H1 (cell line): Measurements from ENCODE around the gene RUVBL2. TPM values are rescaled to one million over a fixed set of nuclear protein-coding genes. Genes with fewer than 3 reads are reported as not detected.

Experiments
- CTCF ChIA-PET: fragments of 300-600 bp; sonication (Branson Sonifier 250); formaldehyde crosslinking; loops from one replicate; lab custom pipeline; 2021; ENCODE audit not compliant: partially characterized antibody; lab: Charles Lee
- POLR2A ChIA-PET: fragments of 300-600 bp; sonication (Branson Sonifier 250); formaldehyde crosslinking; loops from one replicate; lab custom pipeline; 2021; ENCODE audit warnings: inconsistent platforms; ENCODE audit not compliant: partially characterized antibody; lab: Charles Lee
- DNase-seq, 2 experiments: peaks; one replicate each; pipeline versions ENCODE4 v3.0.0 to v3.0.0-alpha.2; 2010 to 2022; ENCODE audit warnings: low spot score in 2 of 2, low read depth in 1 of 2, mixed read lengths in 1 of 2
- FAIRE-seq: peaks from 2 replicates; lab custom pipeline; 2011; peaks lifted over from hg19 to GRCh38; lab: Jason Lieb, UNC
- H2AFZ ChIP-seq: 2 replicates; pipeline ENCODE4 v1.8.1; 2012; ENCODE audit warnings: low read length, inconsistent platforms
- H2AK5ac ChIP-seq: 2 replicates; pipeline ENCODE4 v1.6.1; 2013; ENCODE audit warnings: low read depth, low read length
- H2BK120ac ChIP-seq: replicated peaks from 2 replicates; pipeline ENCODE3; 2013; ENCODE audit warnings: low read depth, low read length, inconsistent platforms
- H2BK12ac ChIP-seq: 2 replicates; pipeline ENCODE4 v1.6.1; 2013; ENCODE audit warnings: low read depth, low read length
- H2BK15ac ChIP-seq: 2 replicates; pipeline ENCODE4 v1.6.1; 2013; ENCODE audit warnings: low read length
- H2BK20ac ChIP-seq: 2 replicates; pipeline ENCODE4 v1.6.1; 2013; ENCODE audit warnings: low read length
- H2BK5ac ChIP-seq: 2 replicates; pipeline ENCODE4 v1.6.1; 2013; ENCODE audit warnings: low read depth, low read length
- H3K14ac ChIP-seq: 2 replicates; pipeline ENCODE4 v1.6.1; 2013; ENCODE audit warnings: inconsistent platforms; ENCODE audit not compliant: insufficient read length
- H3K18ac ChIP-seq: 2 replicates; pipeline ENCODE4 v1.6.1; 2013; ENCODE audit warnings: low read length; ENCODE audit errors: extremely low read depth
- H3K23ac ChIP-seq: 2 replicates; pipeline ENCODE4 v1.6.1; 2013; ENCODE audit warnings: inconsistent platforms; ENCODE audit not compliant: insufficient read length
- H3K23me2 ChIP-seq: 2 replicates; pipeline ENCODE4 v1.6.1; 2013; ENCODE audit warnings: low read depth, low read length
- H3K27ac ChIP-seq: 2 replicates; pipeline ENCODE4 v1.6.1; 2011; ENCODE audit warnings: low read depth, low read length, inconsistent platforms
- H3K27me3 ChIP-seq, 4 experiments: replicated peaks in 1 of 4; 1 replicate in 1 of 4; 2 replicates in 3 of 4; pipeline versions ENCODE4 v1.6.1 to v1.8.1; 2011 to 2013; ENCODE audit warnings: low read length in 3 of 4, mild to moderate bottlenecking in 3 of 4, inconsistent platforms in 2 of 4, mixed read lengths in 2 of 4, moderate library complexity in 1 of 4; ENCODE audit not compliant: control insufficient read depth in 3 of 4, insufficient read depth in 3 of 4; ENCODE audit errors: extremely low read depth in 1 of 4
- H3K36me3 ChIP-seq, 4 experiments: 2 replicates each; pipeline versions ENCODE4 v1.6.1 to v1.8.1; 2011 to 2013; ENCODE audit warnings: mild to moderate bottlenecking in 4 of 4, low read length in 3 of 4, moderate library complexity in 2 of 4, control low read depth in 1 of 4, inconsistent platforms in 1 of 4; ENCODE audit not compliant: insufficient read depth in 4 of 4, control insufficient read depth in 2 of 4
- H3K4ac ChIP-seq: replicated peaks from 2 replicates; pipeline ENCODE3; 2013; ENCODE audit warnings: low read length, low read depth, mixed read lengths, inconsistent platforms; ENCODE audit not compliant: insufficient read length
- H3K4me1 ChIP-seq, 4 experiments: replicated peaks in 1 of 4; 1 replicate in 1 of 4; 2 replicates in 3 of 4; pipeline versions ENCODE4 v1.6.1 to v1.8.1; 2011 to 2013; ENCODE audit warnings: low read length in 3 of 4, inconsistent platforms in 2 of 4, mixed read lengths in 1 of 4; ENCODE audit not compliant: insufficient read depth in 4 of 4, control insufficient read depth in 3 of 4
- H3K4me2 ChIP-seq, 2 experiments: 2 replicates each; pipeline versions ENCODE4 v1.6.1 to v1.8.1; 2011 to 2013; ENCODE audit warnings: low read depth in 2 of 2, low read length in 2 of 2, control low read depth in 1 of 2, inconsistent platforms in 1 of 2, mild to moderate bottlenecking in 1 of 2; ENCODE audit not compliant: insufficient read depth in 1 of 2
- H3K4me3 ChIP-seq, 4 experiments: fragments of 200-600, 300-600 bp in 1 of 4; sonication (generic), shearing (Covaris generic), sonication (Bioruptor Twin) in 1 of 4; 2 replicates each; pipeline versions ENCODE4 v1.5.1 to v1.8.1; 2011 to 2016; ENCODE audit warnings: low read length in 4 of 4, low read depth in 3 of 4, control low read depth in 2 of 4, inconsistent platforms in 2 of 4, mild to moderate bottlenecking in 2 of 4, mixed read lengths in 1 of 4, moderate library complexity in 1 of 4; ENCODE audit not compliant: insufficient read depth in 2 of 4; ENCODE audit errors: extremely low read depth in 1 of 4
- H3K56ac ChIP-seq: replicated peaks from 2 replicates; pipeline ENCODE3; 2013; ENCODE audit warnings: low read depth, mild to moderate bottlenecking, mixed read lengths, low read length, inconsistent platforms; ENCODE audit not compliant: insufficient read length
- H3K79me1 ChIP-seq: 2 replicates; pipeline ENCODE4 v1.6.1; 2013; ENCODE audit warnings: low read depth, low read length, control low read depth
- H3K79me2 ChIP-seq, 2 experiments: 2 replicates each; pipeline versions ENCODE4 v1.6.1 to v1.8.1; 2012 to 2013; ENCODE audit warnings: low read length in 2 of 2, mild to moderate bottlenecking in 2 of 2, inconsistent platforms in 1 of 2; ENCODE audit not compliant: insufficient read depth in 2 of 2, control insufficient read depth in 1 of 2
- H3K9ac ChIP-seq, 4 experiments: replicated peaks in 1 of 4; 1 replicate in 1 of 4; 2 replicates in 3 of 4; pipeline versions ENCODE4 v1.6.1 to v1.8.1; 2011 to 2013; ENCODE audit warnings: low read depth in 3 of 4, low read length in 3 of 4, control low read depth in 2 of 4, mild to moderate bottlenecking in 2 of 4, moderate library complexity in 2 of 4, inconsistent platforms in 1 of 4; ENCODE audit errors: extremely low read depth in 1 of 4
- H3K9me3 ChIP-seq, 2 experiments: 2 replicates each; pipeline versions ENCODE4 v1.6.1 to v1.8.1; 2012 to 2013; ENCODE audit warnings: mild to moderate bottlenecking in 2 of 2, moderate library complexity in 2 of 2, control low read depth in 1 of 2, inconsistent platforms in 1 of 2, low read depth in 1 of 2, low read length in 1 of 2, mixed read lengths in 1 of 2; ENCODE audit not compliant: insufficient read depth in 2 of 2
- H4K20me1 ChIP-seq, 2 experiments: replicated peaks in 1 of 2; 2 replicates each; pipeline versions ENCODE3 to v1.8.1; 2011 to 2013; ENCODE audit warnings: inconsistent platforms in 2 of 2, low read length in 2 of 2, mild to moderate bottlenecking in 1 of 2; ENCODE audit not compliant: insufficient read depth in 2 of 2, control insufficient read depth in 1 of 2
- H4K5ac ChIP-seq: 2 replicates; pipeline ENCODE4 v1.6.1; 2013; ENCODE audit warnings: low read length, low read depth, mixed read lengths, inconsistent platforms; ENCODE audit not compliant: insufficient read length
- H4K8ac ChIP-seq: 2 replicates; pipeline ENCODE4 v1.8.0; 2013; ENCODE audit warnings: mild to moderate bottlenecking, moderate library complexity, low read length, inconsistent platforms; ENCODE audit not compliant: insufficient read depth; ENCODE audit errors: extremely low read depth
- H4K91ac ChIP-seq: replicated peaks from 2 replicates; pipeline ENCODE3; 2013; ENCODE audit warnings: low read length, mixed read lengths, inconsistent platforms; ENCODE audit not compliant: insufficient read length
- CTCF ChIP-seq, 3 experiments: IDR thresholded peaks; 1 replicate in 2 of 3; 2 replicates in 1 of 3; pipeline versions ENCODE4 v1.5.1 to v1.6.1; 2011; ENCODE audit warnings: low read length in 3 of 3, mild to moderate bottlenecking in 3 of 3, inconsistent platforms in 2 of 3, low read depth in 1 of 3, moderate library complexity in 1 of 3; ENCODE audit not compliant: insufficient read depth in 1 of 3; ENCODE audit errors: control extremely low read depth in 1 of 3
- GABPA ChIP-seq: IDR thresholded peaks from 2 replicates; pipeline ENCODE4 v1.6.1; 2011; ENCODE audit warnings: mild to moderate bottlenecking, low read length, moderate library complexity, borderline replicate concordance; ENCODE audit not compliant: insufficient read depth
- JUND ChIP-seq: IDR thresholded peaks from 2 replicates; pipeline ENCODE4 v1.6.1; 2011; ENCODE audit warnings: mild to moderate bottlenecking, improper control_type of control experiment, low read length
- KDM4A ChIP-seq: IDR thresholded peaks from one replicate; pipeline ENCODE4 v1.7.1; 2012; ENCODE audit warnings: low read depth, mild to moderate bottlenecking, moderate library complexity, low read length, inconsistent platforms; ENCODE audit not compliant: severe bottlenecking
- NANOG ChIP-seq: IDR thresholded peaks from 2 replicates; pipeline ENCODE4 v1.6.1; 2011; ENCODE audit warnings: low read length, low read depth, mild to moderate bottlenecking, inconsistent platforms; ENCODE audit not compliant: insufficient read depth, poor library complexity, severe bottlenecking
- NRF1 ChIP-seq: IDR thresholded peaks from 2 replicates; pipeline ENCODE4 v1.6.1; 2011; ENCODE audit warnings: mild to moderate bottlenecking, low read depth, low read length, improper control_type of control experiment
- PHF8 ChIP-seq: fragments of 200-600 bp; sonication (generic); conservative IDR thresholded peaks from 2 replicates; pipeline ENCODE4 v1.7.1; 2012; ENCODE audit warnings: low read depth, mild to moderate bottlenecking, inconsistent platforms, low read length, moderate library complexity
- POLR2AphosphoS5 ChIP-seq: IDR thresholded peaks from 2 replicates; pipeline ENCODE4 v1.6.1; 2011; ENCODE audit warnings: low read depth, low read length
- RXRA ChIP-seq: IDR thresholded peaks from 2 replicates; pipeline ENCODE4 v1.6.1; 2011; ENCODE audit warnings: low read depth, mild to moderate bottlenecking, low read length, moderate library complexity; ENCODE audit not compliant: insufficient read depth
- TBP ChIP-seq: IDR thresholded peaks from 2 replicates; pipeline ENCODE4 v1.6.1; 2011; ENCODE audit warnings: low read depth, low read length, improper control_type of control experiment
- TEAD4 ChIP-seq: IDR thresholded peaks from 2 replicates; pipeline ENCODE4 v1.6.1; 2012; ENCODE audit warnings: low read depth, low read length, inconsistent platforms, mixed read lengths
- WGBS, 2 experiments: shearing (Covaris generic) in 1 of 2; methylation state at CpG; one replicate each; pipeline versions ENCODE4 v1.1.6 to v1.1.7; 2013 to 2015; ENCODE audit warnings: low lambda C conversion rate in 2 of 2, mixed read lengths in 2 of 2, inconsistent platforms in 1 of 2, low coverage in 1 of 2, missing lambda C conversion rate in 1 of 2; ENCODE audit not compliant: insufficient replicate concordance in 2 of 2, insufficient coverage in 1 of 2, insufficient read length in 1 of 2; ENCODE audit errors: extremely low coverage in 1 of 2, missing lambda C conversion rate in 1 of 2; 5-methylcytosine and 5-hydroxymethylcytosine counted together
- polyA plus RNA-seq, 7 experiments: library from polyadenylated mRNA; depleted of rRNA in 3 of 7; stranded (reverse) in 5 of 7; unstranded in 2 of 7; fragments of >200 nt in 5 of 7; fragments of 200-250 nt in 2 of 7; gene quantifications; 1 replicate in 5 of 7; 2 replicates in 1 of 7; 4 replicates in 1 of 7; pipeline versions ENCODE4 v1.2.1 to v1.2.3, GENCODE V29; 2011 to 2013; ENCODE audit warnings: missing spikeins in 2 of 7, mixed read lengths in 2 of 7
- total RNA-seq: library from RNA; stranded (reverse); fragmentation: NEBNext Ultra II Directional; extraction: Animal tissue kit (Norgen Biotek cat#: 25700); gene quantifications from 2 replicates; pipeline ENCODE4 v1.2.1, GENCODE V29; 2021

The RUVBL2 gene
- total and polyA plus RNA-seq, 2 of the 8 experiments (the other 6 are each of a cell fraction or from before 2014, with no cell fraction given): 152 to 247 TPM

GRCh38 chr19:48953141-48953540 is 40.5 kb upstream of the RUVBL2 start:
- no peak overlapping the region for H3K27ac ChIP-seq
- no peak overlapping the region for H3K23ac ChIP-seq
- H3K4me3 ChIP-seq: no peak overlapping the region
- POLR2A ChIA-PET: interaction anchor here (0.6 to 3.8 kb wide), 7 partner anchors 9 to 185 kb away, joined by 3 to 27 read pairs (median 9); partner anchors contain the start of gene FTL
- CTCF ChIA-PET: interaction anchor here (0.6 to 1.5 kb wide), 10 partner anchors 9 to 553 kb away, joined by 3 to 6 read pairs (median 3); partner anchors contain the start of gene FTL
- no peak overlapping the region for H3K4ac ChIP-seq
- H3K14ac ChIP-seq: no peak overlapping the region
- H3K36me3 ChIP-seq: peaks cover 4 to 15% (median 9%) of the 10 kb centered on the region in 4 experiments; a peak in 6 of 8 replicates
- H4K8ac ChIP-seq: no peak overlapping the region
- H2AK5ac ChIP-seq: no peak overlapping the region
- no peaks in the 10 kb centered on the region; the same call in 1 of the 2 replicates for H3K23me2 ChIP-seq
- H3K56ac ChIP-seq: no peak overlapping the region
- H3K79me1 ChIP-seq: no peaks in the 10 kb centered on the region; the same call in 1 of the 2 replicates
- peaks cover 2% of the 10 kb centered on the region in 2 experiments for H4K20me1 ChIP-seq
- no peak overlapping the region for H2BK12ac ChIP-seq
- H3K9ac ChIP-seq: no peak overlapping the region
- H3K4me1 ChIP-seq: peaks cover 0 to 11% (median 6%) of the 10 kb centered on the region in 4 experiments; a peak in 5 of 7 replicates
- H3K27me3 ChIP-seq: no peaks in the 10 kb centered on the region; a peak in 1 of 7 replicates
- no peak overlapping the region for H2BK5ac ChIP-seq
- FAIRE-seq (no peak), DNase-seq (no peak)
- H4K5ac ChIP-seq: no peak overlapping the region
- H2BK20ac ChIP-seq: no peak overlapping the region
- peaks cover 0 to 19% of the 10 kb centered on the region in 2 experiments; a peak in 2 of 4 replicates for H3K79me2 ChIP-seq
- no peak overlapping the region for H2BK120ac ChIP-seq
- no peak overlapping the region for H2BK15ac ChIP-seq
- H4K91ac ChIP-seq: no peak overlapping the region
- H3K18ac ChIP-seq: no peak overlapping the region
- 91% methylated on average over 4 of the region's 4 CpGs; no CpG with 5 or more reads in 1 of the 2 experiments for WGBS, 2 experiments
- no peak overlapping the region for H2AFZ ChIP-seq
- H3K4me2 ChIP-seq: no peak overlapping the region
- no peaks in the 10 kb centered on the region for H3K9me3 ChIP-seq
- TF ChIP-seq RXRA (no peak), NRF1 (no peak), NANOG (no peak), CTCF (IDR thresholded peaks at IDR 0.05; ENCODE audit: control extremely low read depth in 1 of 3, insufficient read depth in 1 of 3, low read depth in 1 of 3, low read length in 3 of 3) (no peak), TBP (no peak), PHF8 (no peak), TEAD4 (no peak), KDM4A (no peak), POLR2AphosphoS5 (no peak), GABPA (no peak), JUND (no peak)
